ENCODE data around the gene MTIF3.

GRCh38 chr13:27395007-27395510 lies 55.3 kb downstream of the MTIF3 start:
- TF ChIP-seq CTCF (IDR thresholded peaks at IDR 0.05) = no peak
- no peak for TF ChIP-seq TCF7L2 (IDR thresholded peaks at IDR 0.05; ENCODE audit: low read depth, low read length)

Measured in Panc1 (cell line).